Measurements from ENCODE around the gene ST3GAL3.

ST3GAL3 gene

GRCh38 chr1:43783096-43783670, 75.8 kb downstream of the ST3GAL3 start:
- TF ChIP-seq POLR2AphosphoS5 (IDR thresholded peaks at IDR 0.05; ENCODE audit: low read depth, low read length), result no peak
- TF ChIP-seq, protein P1, sequence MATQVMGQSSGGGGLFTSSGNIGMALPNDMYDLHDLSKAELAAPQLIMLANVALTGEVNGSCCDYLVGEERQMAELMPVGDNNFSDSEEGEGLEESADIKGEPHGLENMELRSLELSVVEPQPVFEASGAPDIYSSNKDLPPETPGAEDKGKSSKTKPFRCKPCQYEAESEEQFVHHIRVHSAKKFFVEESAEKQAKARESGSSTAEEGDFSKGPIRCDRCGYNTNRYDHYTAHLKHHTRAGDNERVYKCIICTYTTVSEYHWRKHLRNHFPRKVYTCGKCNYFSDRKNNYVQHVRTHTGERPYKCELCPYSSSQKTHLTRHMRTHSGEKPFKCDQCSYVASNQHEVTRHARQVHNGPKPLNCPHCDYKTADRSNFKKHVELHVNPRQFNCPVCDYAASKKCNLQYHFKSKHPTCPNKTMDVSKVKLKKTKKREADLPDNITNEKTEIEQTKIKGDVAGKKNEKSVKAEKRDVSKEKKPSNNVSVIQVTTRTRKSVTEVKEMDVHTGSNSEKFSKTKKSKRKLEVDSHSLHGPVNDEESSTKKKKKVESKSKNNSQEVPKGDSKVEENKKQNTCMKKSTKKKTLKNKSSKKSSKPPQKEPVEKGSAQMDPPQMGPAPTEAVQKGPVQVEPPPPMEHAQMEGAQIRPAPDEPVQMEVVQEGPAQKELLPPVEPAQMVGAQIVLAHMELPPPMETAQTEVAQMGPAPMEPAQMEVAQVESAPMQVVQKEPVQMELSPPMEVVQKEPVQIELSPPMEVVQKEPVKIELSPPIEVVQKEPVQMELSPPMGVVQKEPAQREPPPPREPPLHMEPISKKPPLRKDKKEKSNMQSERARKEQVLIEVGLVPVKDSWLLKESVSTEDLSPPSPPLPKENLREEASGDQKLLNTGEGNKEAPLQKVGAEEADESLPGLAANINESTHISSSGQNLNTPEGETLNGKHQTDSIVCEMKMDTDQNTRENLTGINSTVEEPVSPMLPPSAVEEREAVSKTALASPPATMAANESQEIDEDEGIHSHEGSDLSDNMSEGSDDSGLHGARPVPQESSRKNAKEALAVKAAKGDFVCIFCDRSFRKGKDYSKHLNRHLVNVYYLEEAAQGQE (IDR thresholded peaks at IDR 0.05; ENCODE audit: insufficient read depth in 1 of 2, low read depth in 2 of 2, low read length in 2 of 2), result no peak
- TF ChIP-seq SIN3A (IDR thresholded peaks at IDR 0.05; ENCODE audit: borderline replicate concordance, insufficient read depth, low read length), result no peak
- no peak for TF ChIP-seq TAF1 (IDR thresholded peaks at IDR 0.05; ENCODE audit: borderline replicate concordance, insufficient read depth, low read length)
- no peak for TF ChIP-seq FOXP2 (optimal IDR thresholded peaks at IDR 0.05; ENCODE audit: borderline replicate concordance, extremely low read depth, extremely low read length, insufficient read depth)

- TF ChIP-seq FOXP2 (optimal IDR thresholded peaks at IDR 0.05; ENCODE audit: borderline replicate concordance, extremely low read depth, extremely low read length, insufficient read depth) (no peak), TAF1 (IDR thresholded peaks at IDR 0.05; ENCODE audit: borderline replicate concordance, insufficient read depth, low read length) (no peak), SIN3A (IDR thresholded peaks at IDR 0.05; ENCODE audit: borderline replicate concordance, insufficient read depth, low read length) (no peak), POLR2AphosphoS5 (IDR thresholded peaks at IDR 0.05; ENCODE audit: low read depth, low read length) (no peak)
- TF ChIP-seq, protein P1 (IDR thresholded peaks at IDR 0.05; ENCODE audit: insufficient read depth in 1 of 2, low read depth in 2 of 2, low read length in 2 of 2), result no peak
These were observed 76.4 kb downstream of the ST3GAL3 start for GRCh38 chr1:43783671-43784205.

GRCh38 chr1:43786201-43786958, 79.0 kb downstream of the ST3GAL3 start:
- TF ChIP-seq TAF1 (IDR thresholded peaks at IDR 0.05; ENCODE audit: borderline replicate concordance, insufficient read depth, low read length) (no peak), SIN3A (IDR thresholded peaks at IDR 0.05; ENCODE audit: borderline replicate concordance, insufficient read depth, low read length) (no peak), POLR2AphosphoS5 (IDR thresholded peaks at IDR 0.05; ENCODE audit: low read depth, low read length) (no peak), FOXP2 (optimal IDR thresholded peaks at IDR 0.05; ENCODE audit: borderline replicate concordance, extremely low read depth, extremely low read length, insufficient read depth) (no peak)
- TF ChIP-seq, protein P1 (IDR thresholded peaks at IDR 0.05; ENCODE audit: insufficient read depth in 1 of 2, low read depth in 2 of 2, low read length in 2 of 2), result no peak

- no peak for TF ChIP-seq SIN3A (IDR thresholded peaks at IDR 0.05; ENCODE audit: borderline replicate concordance, insufficient read depth, low read length)
- no peak for TF ChIP-seq POLR2AphosphoS5 (IDR thresholded peaks at IDR 0.05; ENCODE audit: low read depth, low read length)
- TF ChIP-seq, protein P1 (IDR thresholded peaks at IDR 0.05; ENCODE audit: insufficient read depth in 1 of 2, low read depth in 2 of 2, low read length in 2 of 2), result no peak
- TF ChIP-seq FOXP2 (optimal IDR thresholded peaks at IDR 0.05; ENCODE audit: borderline replicate concordance, extremely low read depth, extremely low read length, insufficient read depth), result no peak
- no peak for TF ChIP-seq TAF1 (IDR thresholded peaks at IDR 0.05; ENCODE audit: borderline replicate concordance, insufficient read depth, low read length)
These were observed 79.6 kb downstream of the ST3GAL3 start for GRCh38 chr1:43786960-43787359.

Data from PFSK-1 (cell line).